HG03039 (cell line): ENCODE results near the gene CLHC1.
"Not testable (repeated sequence)": the region's sequence is repeated elsewhere in the genome, so short reads cannot be mapped to it uniquely, and the experiment has no call there.

Source experiments
- ATAC-seq: cut with Tn5 transposase; IDR thresholded peaks from one replicate; pipeline ENCODE4 v1.9.1; 2021; ENCODE audit warnings: mild to moderate bottlenecking, moderate library complexity; ENCODE audit not compliant: unreplicated experiment

CLHC1 gene

DNA sequence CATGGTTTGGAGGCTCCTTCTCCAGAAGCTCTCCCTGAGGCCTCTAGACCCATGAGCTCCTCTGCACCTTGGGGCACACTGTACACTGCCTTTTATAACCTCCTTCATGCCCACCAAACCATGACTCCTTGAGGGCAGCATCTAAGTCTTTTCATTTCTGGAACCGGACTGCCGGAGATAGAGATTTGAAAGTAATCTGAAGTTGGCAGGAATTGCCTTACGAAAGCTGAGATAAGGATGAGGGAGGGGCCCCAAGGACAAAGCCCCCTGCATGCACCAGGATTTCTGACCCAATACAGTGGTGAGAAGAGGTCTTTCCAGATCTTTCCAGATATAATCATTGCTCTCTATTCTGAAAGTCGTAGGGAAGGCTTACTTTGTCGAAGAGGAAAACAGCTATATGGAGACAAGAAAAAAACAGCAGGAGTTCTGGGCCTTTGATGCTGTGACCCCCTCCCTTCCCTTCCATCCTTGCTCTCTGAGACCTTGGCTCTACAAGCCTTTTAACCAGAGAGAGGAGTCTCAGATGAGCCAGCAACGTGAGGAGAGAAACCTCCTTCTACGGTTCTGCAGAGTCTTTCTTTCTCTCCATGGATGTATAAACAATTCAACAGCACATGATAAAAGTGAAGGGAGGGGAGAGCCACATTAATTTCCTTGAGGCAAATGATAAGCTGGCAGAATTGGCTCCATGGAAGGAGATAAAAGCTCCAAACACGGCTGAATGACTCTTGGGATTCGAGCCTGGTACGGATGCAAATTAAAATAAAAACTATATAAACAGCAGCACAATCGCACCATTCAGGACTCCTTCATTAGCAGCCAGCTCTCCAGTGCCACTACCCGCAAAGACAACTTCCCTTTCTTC lies 93.8 kb downstream of the CLHC1 start:
- ATAC-seq: no peak

DNA sequence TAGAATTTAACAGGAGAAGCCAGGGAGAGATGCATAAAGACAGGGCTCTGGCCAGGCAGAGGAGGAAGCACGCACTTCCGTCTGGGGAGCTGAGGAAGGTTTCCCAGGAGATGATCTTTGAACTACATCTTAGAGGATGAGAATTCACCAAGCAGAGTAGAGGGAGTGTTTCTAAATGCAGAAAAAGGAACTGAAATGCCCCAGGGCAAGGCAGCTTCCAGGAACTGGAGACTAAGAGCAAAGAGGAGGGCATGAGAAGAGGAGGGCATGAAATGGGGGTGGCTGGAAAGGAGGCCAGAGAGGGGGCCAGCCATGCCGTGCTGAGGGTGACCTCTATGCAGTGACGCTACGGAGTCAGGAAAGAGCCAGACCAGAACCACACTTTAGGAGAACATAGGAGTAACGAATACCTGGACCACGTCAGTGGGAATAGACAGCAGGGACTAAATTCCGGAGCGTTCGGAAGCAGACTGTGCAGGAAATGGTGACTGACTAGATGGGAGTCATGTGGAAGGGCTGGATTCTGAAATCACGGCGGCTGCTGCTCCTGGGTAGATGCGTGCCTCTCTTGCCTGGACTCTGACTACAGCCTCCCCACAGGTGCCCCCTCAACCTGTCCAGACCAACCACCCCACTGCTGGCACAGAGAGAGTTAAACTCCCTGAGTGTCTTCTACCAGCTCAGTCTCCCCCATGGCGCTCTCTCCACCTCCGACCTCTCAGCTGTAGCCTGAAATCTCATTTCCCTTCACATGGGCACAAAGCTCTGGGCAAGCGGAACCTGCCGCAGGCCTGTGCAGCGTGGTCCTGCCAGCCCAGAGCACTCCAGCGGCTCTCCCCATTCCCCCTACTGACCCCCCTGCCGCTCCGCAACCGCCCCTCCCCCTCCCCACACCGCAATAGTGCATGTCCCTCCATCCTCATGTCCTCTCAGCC lies 94.8 kb downstream of the CLHC1 start:
- ATAC-seq: no peak

DNA sequence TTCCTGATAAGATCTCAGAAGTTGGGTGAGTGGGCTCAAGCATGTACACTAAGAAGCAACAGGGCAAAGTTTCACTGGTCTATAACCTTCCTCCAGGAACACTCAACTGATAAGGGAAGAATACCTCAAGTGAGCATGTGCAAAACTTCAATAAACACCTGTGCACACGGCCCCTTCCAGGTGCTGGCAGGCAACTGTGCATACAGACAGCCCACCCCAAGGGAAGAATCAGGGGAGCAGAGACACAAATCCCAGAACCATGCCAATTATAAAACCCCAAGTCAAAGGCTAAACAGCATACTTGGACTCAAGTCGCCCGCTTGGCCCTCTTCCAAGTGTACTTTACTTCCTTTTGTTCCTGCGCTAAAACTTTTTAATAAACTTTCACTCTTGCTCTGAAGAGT lies 96.0 kb downstream of the CLHC1 start:
- ATAC-seq: no peak

DNA sequence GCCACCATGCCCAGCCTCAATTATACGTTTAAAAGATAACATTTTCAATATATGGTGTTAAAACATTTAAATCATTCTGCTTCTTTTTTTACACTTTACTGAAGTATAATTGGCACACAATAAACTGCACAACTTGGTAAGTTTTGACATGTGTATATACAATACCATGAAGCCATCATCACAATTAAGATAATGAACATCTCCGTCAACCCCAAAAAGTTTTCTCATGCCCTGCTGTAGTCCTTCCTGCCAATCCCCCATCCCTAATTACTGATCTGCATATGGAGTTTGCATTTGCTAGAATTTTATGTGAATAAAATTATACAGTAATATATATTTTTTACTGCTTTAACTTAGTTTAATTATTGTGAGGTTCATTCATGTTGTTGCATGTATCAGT lies 96.6 kb downstream of the CLHC1 start:
- no peak for ATAC-seq

DNA sequence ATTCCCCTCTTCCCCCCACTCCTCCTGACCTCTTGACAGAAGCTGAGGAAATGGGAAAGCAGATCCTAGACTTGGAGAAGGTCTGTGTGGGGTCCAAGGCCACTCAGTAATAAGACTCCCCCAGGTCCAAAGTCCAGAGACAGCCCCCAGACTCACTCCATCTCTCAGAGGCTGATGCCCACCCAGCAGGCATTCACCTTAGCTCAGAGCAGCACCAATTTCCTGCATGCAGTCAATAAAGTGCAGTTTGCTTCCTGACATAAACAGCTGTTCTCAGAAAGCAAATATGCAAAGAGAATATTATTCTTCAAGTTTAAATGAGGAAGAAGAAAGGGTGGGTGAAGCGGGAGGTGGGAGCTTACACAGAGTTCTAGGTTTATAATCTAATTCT lies 97.8 kb downstream of the CLHC1 start:
- no peak for ATAC-seq

DNA sequence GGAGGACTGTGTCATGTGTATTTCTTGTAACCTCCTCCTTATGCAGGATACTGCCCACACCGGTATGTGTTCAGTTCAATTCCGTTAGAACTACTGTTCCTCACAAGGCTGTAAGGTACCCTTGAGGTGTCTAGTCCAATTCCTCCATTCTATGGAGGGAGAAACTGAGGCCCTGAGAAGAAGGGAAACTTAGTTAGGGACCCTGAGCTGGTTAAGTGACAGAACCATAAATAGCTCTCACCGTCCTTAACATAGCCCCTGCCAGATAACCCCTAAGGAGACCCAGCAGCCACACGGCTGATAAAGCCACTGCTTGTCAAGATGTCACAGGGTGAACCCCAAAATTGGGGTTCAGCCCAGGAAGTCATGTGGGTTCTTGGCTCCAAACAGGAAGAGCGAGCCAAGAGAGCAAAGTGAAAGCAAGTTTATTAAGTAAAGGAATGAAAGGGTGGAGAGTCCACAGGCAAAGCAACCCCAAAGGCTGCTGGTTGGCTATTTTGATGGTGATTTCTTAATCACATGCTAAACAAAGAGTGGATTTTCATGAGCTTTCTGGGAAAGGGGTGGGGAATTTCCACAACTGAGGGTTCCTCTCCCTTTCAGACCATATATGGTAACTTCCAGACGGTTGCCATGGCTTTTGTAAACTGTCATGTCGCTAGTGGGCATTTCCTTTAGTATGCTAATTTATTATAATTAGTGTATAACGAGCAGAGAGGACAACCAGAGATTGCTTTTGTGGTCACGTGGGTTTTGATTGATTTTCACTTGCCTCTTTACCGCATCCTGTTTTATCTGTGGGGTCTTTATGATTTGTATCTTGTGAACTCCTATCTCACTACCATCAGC lies 98.4 kb downstream of the CLHC1 start:
- peak; percentile 75 for ATAC-seq

DNA sequence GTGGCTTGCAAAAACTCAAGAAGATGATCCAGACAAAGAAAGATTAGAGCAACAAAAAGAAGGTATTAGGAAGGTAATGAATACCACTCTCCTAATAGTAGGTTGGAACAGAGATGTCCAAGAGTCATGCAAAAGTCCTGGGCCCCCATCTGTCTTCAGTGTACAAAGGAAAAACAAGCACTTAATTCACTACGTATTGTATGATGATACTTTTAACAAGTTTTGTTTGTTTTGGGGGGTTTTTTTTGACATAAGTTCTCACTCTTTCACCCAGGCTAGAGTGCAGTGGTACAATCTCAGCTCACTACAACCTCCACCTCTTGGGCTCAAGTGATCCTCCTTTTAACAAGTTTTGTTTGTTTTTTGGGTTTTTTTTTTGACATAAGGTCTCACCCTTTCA lies 101.2 kb downstream of the CLHC1 start:
- ATAC-seq: no peak

DNA sequence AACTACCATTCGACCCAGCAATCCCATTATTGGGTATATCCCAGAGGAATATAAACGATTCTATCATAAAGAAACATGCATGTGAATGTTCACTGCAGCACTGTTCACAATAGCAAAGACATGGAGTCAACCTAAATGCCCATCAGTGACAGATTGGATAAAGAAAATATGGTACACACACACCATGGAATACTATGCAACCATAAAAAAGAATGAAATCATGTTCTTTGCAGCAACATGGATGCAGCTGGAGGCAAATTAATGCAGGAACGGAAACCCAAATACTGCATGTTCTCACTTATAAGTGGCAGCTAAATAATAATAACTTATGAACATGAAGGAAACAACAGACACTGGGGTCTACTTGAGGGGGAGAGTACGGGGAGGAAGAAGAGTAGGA lies 105.5 kb downstream of the CLHC1 start:
- ATAC-seq: not testable (repeated sequence)
